ENCODE data around the gene PRKAR1B. TPM values are rescaled to one million over a fixed set of nuclear protein-coding genes. Genes with fewer than 3 reads are reported as not detected.

PRKAR1B gene
- total RNA-seq, 4 donors from 2014 or later, result 8.2 to 12.3 (median 10.5) TPM

- Histone ChIP-seq H3K4me3 (no peak overlapping the region), H3K27ac (no peak overlapping the region), H3K4me1 (no peaks in the 10 kb centered on the region), H3K9me3 (no peaks in the 10 kb centered on the region), H3K27me3 (no peaks in the 10 kb centered on the region), H3K36me3 (peaks cover 19% of the 10 kb centered on the region)
- WGBS, result 95% methylated on average over 17 of the region's 23 CpGs
- TF ChIP-seq POLR2AphosphoS5 (IDR thresholded peaks at IDR 0.05) (no peak), POLR2A (IDR thresholded peaks at IDR 0.05) (no peak), EP300 (IDR thresholded peaks at IDR 0.05) (no peak), CTCF (IDR thresholded peaks at IDR 0.05) (no peak)
- peak in 1 of 2 donors; percentile 55 for DNase-seq (ENCODE audit: low spot score in 2 of 2)
These were observed 50.1 kb downstream of the PRKAR1B start for GRCh38 chr7:676972-677385.

GRCh38 chr7:676246-676971 is 50.7 kb downstream of the PRKAR1B start:
- DNase-seq (ENCODE audit: low spot score in 2 of 2), result no peak
- Histone ChIP-seq H3K36me3 (peaks cover 19% of the 10 kb centered on the region), H3K4me1 (no peaks in the 10 kb centered on the region), H3K27me3 (no peaks in the 10 kb centered on the region), H3K27ac (no peak overlapping the region), H3K4me3 (no peak overlapping the region), H3K9me3 (no peaks in the 10 kb centered on the region)
- no peak for TF ChIP-seq EP300 (IDR thresholded peaks at IDR 0.05)
- no peak for TF ChIP-seq POLR2A (IDR thresholded peaks at IDR 0.05)
- no peak for TF ChIP-seq POLR2AphosphoS5 (IDR thresholded peaks at IDR 0.05)
- no peak for TF ChIP-seq CTCF (IDR thresholded peaks at IDR 0.05)
- 89% methylated on average over 37 of the region's 40 CpGs for WGBS

GRCh38 chr7:674454-675410 is 52.3 kb downstream of the PRKAR1B start:
- no peak overlapping the region for H3K4me3 ChIP-seq
- WGBS, result 94% methylated on average over 16 of the region's 16 CpGs
- no peaks in the 10 kb centered on the region for H3K9me3 ChIP-seq
- no peaks in the 10 kb centered on the region for H3K27me3 ChIP-seq
- H3K27ac ChIP-seq, result no peak overlapping the region
- no peaks in the 10 kb centered on the region for H3K4me1 ChIP-seq
- TF ChIP-seq EP300 (IDR thresholded peaks at IDR 0.05) (peak; percentile 83), POLR2A (IDR thresholded peaks at IDR 0.05) (no peak), POLR2AphosphoS5 (IDR thresholded peaks at IDR 0.05) (no peak)
- no peak for DNase-seq (ENCODE audit: low spot score in 2 of 2)
- H3K36me3 ChIP-seq, result peaks cover 13% of the 10 kb centered on the region

- Histone ChIP-seq H3K27ac (no peak overlapping the region), H3K9me3 (no peaks in the 10 kb centered on the region), H3K36me3 (peaks cover 7% of the 10 kb centered on the region), H3K4me1 (peaks cover under 1% of the 10 kb centered on the region), H3K27me3 (no peaks in the 10 kb centered on the region), H3K4me3 (no peak overlapping the region)
- WGBS, result 94% methylated on average over 13 of the region's 13 CpGs
- no peak for TF ChIP-seq EP300 (IDR thresholded peaks at IDR 0.05)
- no peak for TF ChIP-seq POLR2AphosphoS5 (IDR thresholded peaks at IDR 0.05)
- no peak for TF ChIP-seq POLR2A (IDR thresholded peaks at IDR 0.05)
- DNase-seq (ENCODE audit: low spot score in 2 of 2), result no peak
These were observed 53.2 kb downstream of the PRKAR1B start for GRCh38 chr7:673681-674453.

GRCh38 chr7:672891-673290 is 54.2 kb downstream of the PRKAR1B start:
- no peak for TF ChIP-seq POLR2A (IDR thresholded peaks at IDR 0.05)
- no peak for TF ChIP-seq CTCF (IDR thresholded peaks at IDR 0.05)
- TF ChIP-seq EP300 (IDR thresholded peaks at IDR 0.05), result no peak
- TF ChIP-seq POLR2AphosphoS5 (IDR thresholded peaks at IDR 0.05), result no peak
- Histone ChIP-seq H3K4me1 (peaks cover 10% of the 10 kb centered on the region), H3K9me3 (no peaks in the 10 kb centered on the region), H3K36me3 (peaks cover 7% of the 10 kb centered on the region), H3K4me3 (no peak overlapping the region), H3K27me3 (no peaks in the 10 kb centered on the region), H3K27ac (no peak overlapping the region)
- DNase-seq (ENCODE audit: low spot score in 2 of 2), result no peak
- WGBS, result 92% methylated on average over 8 of the region's 8 CpGs
